GM21515 (cell line): ENCODE data around the gene BET1L.
"Not testable (repeated sequence)": the region's sequence is repeated elsewhere in the genome, so short reads cannot be mapped to it uniquely, and the experiment has no call there.

Experiments used
- ATAC-seq: cut with Tn5 transposase; IDR thresholded peaks from one replicate; pipeline ENCODE4 v1.9.1; 2021; ENCODE audit not compliant: unreplicated experiment

BET1L gene

GRCh38 chr11:207208-207862 lies at the start of gene BET1L, which contains the start of gene RIC8A:
Gene BET1L (minus strand): TSS chr11:207399. CDS start chr11:207321, 78 bp downstream.
Gene RIC8A (plus strand): TSS chr11:207708. CDS start chr11:208855, 1,147 bp downstream.
- ATAC-seq: peak; percentile 72

GRCh38 chr11:255816-256215 lies 48.6 kb upstream of the BET1L start:
- no peak for ATAC-seq

GRCh38 chr11:255176-255575 lies 48.0 kb upstream of the BET1L start:
- no peak for ATAC-seq

- no peak for ATAC-seq
Observed at GRCh38 chr11:253886-254270, 46.7 kb upstream of the BET1L start.

- ATAC-seq: no peak
Observed at GRCh38 chr11:253160-253885, 46.1 kb upstream of the BET1L start.

GRCh38 chr11:252666-253065 lies 45.5 kb upstream of the BET1L start:
- ATAC-seq: no peak

GRCh38 chr11:251550-251949 lies 44.4 kb upstream of the BET1L start:
- no peak for ATAC-seq

- no peak for ATAC-seq
Observed at GRCh38 chr11:250740-251299, 43.6 kb upstream of the BET1L start.

- no peak for ATAC-seq
Observed at GRCh38 chr11:250274-250673, 43.1 kb upstream of the BET1L start.

GRCh38 chr11:249062-249461 lies 41.9 kb upstream of the BET1L start:
- no peak for ATAC-seq

GRCh38 chr11:244376-244775 lies 37.2 kb upstream of the BET1L start:
- no peak for ATAC-seq

GRCh38 chr11:241634-242033 lies 34.4 kb upstream of the BET1L start:
- ATAC-seq: no peak

- no peak for ATAC-seq
Observed at GRCh38 chr11:240315-240714, 33.1 kb upstream of the BET1L start.

- not testable (repeated sequence) for ATAC-seq
Observed at GRCh38 chr11:238346-238745, 31.1 kb upstream of the BET1L start.

- peak; percentile 73 for ATAC-seq
Observed at GRCh38 chr11:236774-237767, 29.9 kb upstream of the BET1L start, which contains the start of gene PSMD13. Gene PSMD13 (plus strand): TSS chr11:236976. CDS start chr11:237050, 74 bp downstream.

GRCh38 chr11:235997-236773 lies 29.0 kb upstream of the BET1L start, which contains the start of gene SIRT3:
Gene SIRT3 (minus strand): TSS chr11:236342. CDS start chr11:236328, 14 bp downstream.
- peak; percentile 67 for ATAC-seq

GRCh38 chr11:235609-235996 lies 28.4 kb upstream of the BET1L start:
- ATAC-seq: peak; percentile 10

- ATAC-seq: no peak
Observed at GRCh38 chr11:235180-235579, 28.0 kb upstream of the BET1L start.

GRCh38 chr11:232783-233565 lies 25.8 kb upstream of the BET1L start:
- ATAC-seq: no peak
